Activated T-helper 1 cell treated with anti-CD3 and anti-CD28 coated beads, Interleukin-12 subunit alpha, Interleukin-12 subunit beta, Interleukin-2, Interleukin-4 antibody, amounts not matched to agents 30 ng/mL and 10 ng/mL and 1 ng/mL, durations not matched to agents 14 hours and 24 hours and 36 hours (primary cell): ENCODE results near the gene DENND10. TPM values are rescaled to one million over a fixed set of nuclear protein-coding genes. Genes with fewer than 3 reads are reported as not detected.

Experiments
- DNase-seq: peaks from one replicate; pipeline ENCODE4 v3.0.0; 2021; ENCODE audit warnings: low spot score
- H3K27ac Mint-ChIP-seq: one replicate; pipeline ENCODE4 v1.8.0; 2021; ENCODE audit warnings: mild to moderate bottlenecking, mixed read lengths
- H3K27me3 Mint-ChIP-seq: one replicate; pipeline ENCODE4 v1.8.0; 2022; ENCODE audit warnings: mild to moderate bottlenecking, moderate library complexity, mixed read lengths; ENCODE audit not compliant: insufficient read depth
- H3K36me3 Mint-ChIP-seq: one replicate; pipeline ENCODE4 v1.8.0; 2021; ENCODE audit warnings: low read depth, mixed read lengths
- H3K4me1 Mint-ChIP-seq: one replicate; pipeline ENCODE4 v1.8.0; 2021; ENCODE audit warnings: low read depth, mixed read lengths
- H3K4me3 Mint-ChIP-seq: one replicate; pipeline ENCODE4 v1.8.0; 2021; ENCODE audit warnings: mild to moderate bottlenecking, moderate library complexity, mixed read lengths
- H3K9me3 Mint-ChIP-seq: one replicate; pipeline ENCODE4 v1.8.0; 2021; ENCODE audit warnings: mixed read lengths
- intact Hi-C: fragments of 100-400 bp; cut with micrococcal nuclease; formaldehyde crosslinking; loops from one replicate; pipeline ENCODE4 v1.15.1; 2024
- total RNA-seq: library from RNA; stranded (reverse); gene quantifications from 2 replicates; pipeline ENCODE4 v1.2.3, GENCODE V29; 2022

Gene DENND10
- 20.1 and 25.4 TPM in 2 replicates for total RNA-seq

GRCh38 chr10:119103903-119104653, at the start of gene DENND10:
Gene DENND10, plus strand, starts transcription at chr10:119104113. Its CDS starts 30 bp downstream, at chr10:119104143.
- H3K27ac Mint-ChIP-seq, result peak within 1 kb of the TSS; percentile 58
- no peaks in the 10 kb centered on the region for H3K9me3 Mint-ChIP-seq
- peaks cover 22% of the 10 kb centered on the region for H3K4me1 Mint-ChIP-seq
- DNase-seq, result peak; percentile 68
- intact Hi-C loops, result loop anchor here (1.0 to 5.0 kb wide), 7 partner anchors 24 to 621 kb away; partner anchors contain the start of genes CACUL1, EIF3A, PRDX3 and SFXN4
- peak within 1 kb of the TSS; percentile 87 for H3K4me3 Mint-ChIP-seq
- H3K36me3 Mint-ChIP-seq, result peaks cover 7% of the 10 kb centered on the region
- no peaks in the 10 kb centered on the region for H3K27me3 Mint-ChIP-seq

GRCh38 chr10:119055472-119055871, 48.4 kb upstream of the DENND10 start:
- intact Hi-C loops, result no loop called here
- Mint-ChIP-seq H3K4me1 (peaks cover 19% of the 10 kb centered on the region), H3K36me3 (peaks cover 65% of the 10 kb centered on the region), H3K27me3 (no peaks in the 10 kb centered on the region), H3K4me3 (no peak overlapping the region), H3K27ac (no peak overlapping the region), H3K9me3 (no peaks in the 10 kb centered on the region)
- no peak for DNase-seq

- Mint-ChIP-seq H3K9me3 (no peaks in the 10 kb centered on the region), H3K4me3 (no peak overlapping the region), H3K27me3 (no peaks in the 10 kb centered on the region), H3K36me3 (peaks cover 55% of the 10 kb centered on the region), H3K4me1 (peaks cover 14% of the 10 kb centered on the region), H3K27ac (peak overlapping the region; percentile 28)
- intact Hi-C loops, result no loop called here
- no peak for DNase-seq
Observed at GRCh38 chr10:119058010-119058409, 45.9 kb upstream of the DENND10 start.

GRCh38 chr10:119059557-119059956, 44.4 kb upstream of the DENND10 start:
- Mint-ChIP-seq H3K4me3 (no peak overlapping the region), H3K4me1 (peaks cover 14% of the 10 kb centered on the region), H3K9me3 (no peaks in the 10 kb centered on the region), H3K27ac (no peak overlapping the region), H3K36me3 (peaks cover 60% of the 10 kb centered on the region), H3K27me3 (no peaks in the 10 kb centered on the region)
- no peak for DNase-seq
- intact Hi-C loops, result no loop called here

- Mint-ChIP-seq H3K27ac (no peak overlapping the region), H3K4me3 (no peak overlapping the region), H3K27me3 (no peaks in the 10 kb centered on the region), H3K9me3 (no peaks in the 10 kb centered on the region), H3K4me1 (peaks cover 14% of the 10 kb centered on the region), H3K36me3 (peaks cover 61% of the 10 kb centered on the region)
- intact Hi-C loops, result loop anchor here (2.0 to 10.0 kb wide), 2 partner anchors 15 to 775 kb away; no protein-coding TSS in a partner anchor
- DNase-seq, result no peak
Observed at GRCh38 chr10:119060107-119060506, 43.8 kb upstream of the DENND10 start.

- intact Hi-C loops, result loop anchor here (2.0 to 10.0 kb wide), 2 partner anchors 13 to 773 kb away; no protein-coding TSS in a partner anchor
- no peak overlapping the region for H3K27ac Mint-ChIP-seq
Observed at GRCh38 chr10:119061352-119061751, 42.6 kb upstream of the DENND10 start.

GRCh38 chr10:119061926-119062325, 42.0 kb upstream of the DENND10 start:
- Mint-ChIP-seq H3K9me3 (no peaks in the 10 kb centered on the region), H3K4me1 (peaks cover 14% of the 10 kb centered on the region), H3K27ac (no peak overlapping the region), H3K36me3 (peaks cover 60% of the 10 kb centered on the region), H3K27me3 (no peaks in the 10 kb centered on the region), H3K4me3 (no peak overlapping the region)
- no peak for DNase-seq
- intact Hi-C loops, result loop anchor here (2.0 to 10.0 kb wide), 2 partner anchors 13 to 773 kb away; no protein-coding TSS in a partner anchor

More at GRCh38 chr10:119061352-119061751, 42.6 kb upstream of the DENND10 start:
- no peaks in the 10 kb centered on the region for H3K9me3 Mint-ChIP-seq
- H3K4me3 Mint-ChIP-seq, result no peak overlapping the region
- H3K4me1 Mint-ChIP-seq, result peaks cover 14% of the 10 kb centered on the region
- peaks cover 60% of the 10 kb centered on the region for H3K36me3 Mint-ChIP-seq
- no peak for DNase-seq
- no peaks in the 10 kb centered on the region for H3K27me3 Mint-ChIP-seq

- Mint-ChIP-seq H3K27me3 (no peaks in the 10 kb centered on the region), H3K4me3 (no peak overlapping the region), H3K27ac (no peak overlapping the region), H3K9me3 (no peaks in the 10 kb centered on the region), H3K4me1 (peaks cover 40% of the 10 kb centered on the region), H3K36me3 (peaks cover 54% of the 10 kb centered on the region)
- intact Hi-C loops, result loop anchor here (2.0 kb wide), 1 partner anchor 40 kb away; no protein-coding TSS in a partner anchor
- DNase-seq, result no peak
Observed at GRCh38 chr10:119070395-119071165, 33.3 kb upstream of the DENND10 start.

GRCh38 chr10:119073584-119073983, 30.3 kb upstream of the DENND10 start:
- H3K9me3 Mint-ChIP-seq, result no peaks in the 10 kb centered on the region
- peaks cover 45% of the 10 kb centered on the region for H3K36me3 Mint-ChIP-seq
- no peak for DNase-seq
- intact Hi-C loops, result no loop called here
- peak overlapping the region; percentile 21 for H3K27ac Mint-ChIP-seq
- H3K4me3 Mint-ChIP-seq, result no peak overlapping the region
- H3K4me1 Mint-ChIP-seq, result peaks cover 52% of the 10 kb centered on the region
- H3K27me3 Mint-ChIP-seq, result no peaks in the 10 kb centered on the region

- Mint-ChIP-seq H3K27ac (peak overlapping the region; percentile 23), H3K27me3 (no peaks in the 10 kb centered on the region), H3K4me3 (peak overlapping the region; percentile 98), H3K9me3 (no peaks in the 10 kb centered on the region), H3K4me1 (peaks cover 43% of the 10 kb centered on the region), H3K36me3 (peaks cover 28% of the 10 kb centered on the region)
- no peak for DNase-seq
- intact Hi-C loops, result loop anchor here (1.0 to 5.0 kb wide), 2 partner anchors 100 to 229 kb away; partner anchors contain the start of gene PRDX3
Observed at GRCh38 chr10:119078422-119079179, 25.3 kb upstream of the DENND10 start.

GRCh38 chr10:119079599-119080520, 24.1 kb upstream of the DENND10 start:
- intact Hi-C loops, result loop anchor here (1.0 to 10.0 kb wide), 13 partner anchors 24 to 795 kb away; partner anchors contain the start of genes BAG3, DENND10, GRK5 and INPP5F
- H3K27me3 Mint-ChIP-seq, result no peaks in the 10 kb centered on the region
- peak overlapping the region; percentile 98 for H3K4me3 Mint-ChIP-seq
- H3K36me3 Mint-ChIP-seq, result peaks cover 31% of the 10 kb centered on the region
- peaks cover 38% of the 10 kb centered on the region for H3K4me1 Mint-ChIP-seq
- DNase-seq, result peak; percentile 66
- peak overlapping the region; percentile 94 for H3K27ac Mint-ChIP-seq
- no peaks in the 10 kb centered on the region for H3K9me3 Mint-ChIP-seq
